GM13976 (cell line): ENCODE data around the gene CACTIN.
A peak's percentile ranks its signal among the peaks of the same experiment; 100 is the strongest.

Source experiments
- DNase-seq: peaks from one replicate; pipeline ENCODE4 v3.0.0; 2012; ENCODE audit warnings: low spot score
- CTCF ChIP-seq: IDR thresholded peaks from 2 replicates; pipeline ENCODE4 v1.5.1; 2012; ENCODE audit warnings: borderline replicate concordance, mild to moderate bottlenecking; ENCODE audit not compliant: insufficient read depth; ENCODE audit errors: extremely low read depth, missing control alignments, control extremely low read depth
- in situ Hi-C: fragments of 300-500 bp; cut with MboI; formaldehyde crosslinking; loops from one replicate; pipeline ENCODE4 v1.12.0; 2022; ENCODE audit warnings: low sequenced_read_pairs, mixed read lengths, inconsistent platforms; ENCODE audit not compliant: unreplicated experiment

The CACTIN gene

GRCh38 chr19:3656747-3657394 is 30.3 kb upstream of the CACTIN start:
- no peak for DNase-seq
- in situ Hi-C loops, result loop anchor here (10.0 kb wide), 1 partner anchor 48 kb away; the partner anchor contains the start of genes PIP5K1C and TJP3
- TF ChIP-seq CTCF, result no peak

GRCh38 chr19:3656073-3656746 is 29.6 kb upstream of the CACTIN start:
- no peak for DNase-seq
- in situ Hi-C loops, result loop anchor here (10.0 kb wide), 1 partner anchor 49 kb away; the partner anchor contains the start of genes PIP5K1C and TJP3
- TF ChIP-seq CTCF, result no peak

- TF ChIP-seq CTCF, result no peak
- in situ Hi-C loops, result loop anchor here (10.0 kb wide), 1 partner anchor 49 kb away; the partner anchor contains the start of genes PIP5K1C and TJP3
- no peak for DNase-seq
Observed at GRCh38 chr19:3655402-3656072, 28.9 kb upstream of the CACTIN start.

GRCh38 chr19:3653865-3654513 is 27.4 kb upstream of the CACTIN start:
- in situ Hi-C loops, result loop anchor here (10.0 kb wide), 1 partner anchor 51 kb away; the partner anchor contains the start of genes PIP5K1C and TJP3
- no peak for DNase-seq
- peak; percentile 22 for TF ChIP-seq CTCF

GRCh38 chr19:3653081-3653795 is 26.6 kb upstream of the CACTIN start:
- DNase-seq, result no peak
- no peak for TF ChIP-seq CTCF
- in situ Hi-C loops, result loop anchor here (10.0 kb wide), 1 partner anchor 52 kb away; the partner anchor contains the start of genes PIP5K1C and TJP3

- TF ChIP-seq CTCF, result no peak
- no peak for DNase-seq
- in situ Hi-C loops, result loop anchor here (10.0 kb wide), 1 partner anchor 52 kb away; the partner anchor contains the start of genes PIP5K1C and TJP3
Observed at GRCh38 chr19:3652422-3652821, 25.8 kb upstream of the CACTIN start.
